Measurements from ENCODE around the gene FBL. TPM values are rescaled to one million over a fixed set of nuclear protein-coding genes. Genes with fewer than 3 reads are reported as not detected.

FBL gene
- total RNA-seq, 1 donor from 2014 or later: 63.1 TPM

DNA sequence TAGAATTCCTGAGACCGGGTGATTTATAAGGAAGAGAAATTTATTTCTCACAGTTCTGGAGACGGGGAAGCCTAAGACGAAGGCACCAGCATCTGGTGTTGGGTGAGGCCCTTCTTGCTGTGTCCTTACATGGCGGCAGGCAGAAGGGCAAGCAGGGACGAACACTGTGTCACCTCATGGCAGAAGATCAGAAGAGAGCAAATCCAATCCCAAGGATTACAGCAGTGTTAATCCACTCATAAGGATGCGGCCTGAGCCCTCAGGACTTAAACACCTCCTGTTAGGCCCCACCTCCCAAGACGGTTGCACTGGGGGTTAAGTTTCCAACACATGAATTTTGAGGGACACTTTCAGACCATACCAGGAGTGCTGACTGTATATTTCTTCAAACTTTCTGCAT, 6.7 kb upstream of the FBL start:
- Histone ChIP-seq H3K9me3 (replicated peaks) (no peaks in the 10 kb centered on the region), H3K4me1 (no peaks in the 10 kb centered on the region), H3K27ac (replicated peaks) (no peak overlapping the region), H3K36me3 (no peaks in the 10 kb centered on the region), H3K4me3 (no peak overlapping the region), H3K27me3 (ENCODE audit: low read depth) (no peaks in the 10 kb centered on the region)
- DNase-seq: no peak
- intact Hi-C loops (cut with micrococcal nuclease): no loop called here
- TF ChIP-seq, protein P1, sequence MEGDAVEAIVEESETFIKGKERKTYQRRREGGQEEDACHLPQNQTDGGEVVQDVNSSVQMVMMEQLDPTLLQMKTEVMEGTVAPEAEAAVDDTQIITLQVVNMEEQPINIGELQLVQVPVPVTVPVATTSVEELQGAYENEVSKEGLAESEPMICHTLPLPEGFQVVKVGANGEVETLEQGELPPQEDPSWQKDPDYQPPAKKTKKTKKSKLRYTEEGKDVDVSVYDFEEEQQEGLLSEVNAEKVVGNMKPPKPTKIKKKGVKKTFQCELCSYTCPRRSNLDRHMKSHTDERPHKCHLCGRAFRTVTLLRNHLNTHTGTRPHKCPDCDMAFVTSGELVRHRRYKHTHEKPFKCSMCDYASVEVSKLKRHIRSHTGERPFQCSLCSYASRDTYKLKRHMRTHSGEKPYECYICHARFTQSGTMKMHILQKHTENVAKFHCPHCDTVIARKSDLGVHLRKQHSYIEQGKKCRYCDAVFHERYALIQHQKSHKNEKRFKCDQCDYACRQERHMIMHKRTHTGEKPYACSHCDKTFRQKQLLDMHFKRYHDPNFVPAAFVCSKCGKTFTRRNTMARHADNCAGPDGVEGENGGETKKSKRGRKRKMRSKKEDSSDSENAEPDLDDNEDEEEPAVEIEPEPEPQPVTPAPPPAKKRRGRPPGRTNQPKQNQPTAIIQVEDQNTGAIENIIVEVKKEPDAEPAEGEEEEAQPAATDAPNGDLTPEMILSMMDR (IDR thresholded peaks at IDR 0.05; ENCODE audit: borderline replicate concordance): no peak

DNA sequence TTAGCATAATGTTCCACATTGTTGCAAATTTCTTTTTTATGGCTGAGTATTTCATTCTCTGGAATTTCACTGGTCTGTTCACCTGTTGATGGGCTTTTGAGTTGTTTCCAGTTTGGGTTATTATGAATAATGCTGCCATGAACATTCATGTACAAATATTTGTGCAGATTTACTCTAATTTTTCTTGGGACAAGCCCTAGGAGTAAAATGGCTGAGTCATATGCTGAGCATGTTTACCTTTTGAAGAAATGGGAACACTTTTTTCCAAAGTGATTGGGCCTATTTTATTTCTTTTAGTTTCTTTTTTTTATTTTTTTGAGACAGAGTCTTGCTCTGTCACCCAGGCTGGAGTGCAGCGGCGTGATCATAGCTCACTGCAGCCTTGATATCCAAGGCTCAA, 4.7 kb upstream of the FBL start:
- Histone ChIP-seq H3K27ac (replicated peaks) (no peak overlapping the region), H3K9me3 (replicated peaks) (no peaks in the 10 kb centered on the region), H3K27me3 (ENCODE audit: low read depth) (no peaks in the 10 kb centered on the region), H3K4me3 (no peak overlapping the region), H3K36me3 (no peaks in the 10 kb centered on the region), H3K4me1 (peaks cover 13% of the 10 kb centered on the region)
- intact Hi-C loops (cut with micrococcal nuclease): no loop called here
- DNase-seq: no peak
- TF ChIP-seq, protein P1 (IDR thresholded peaks at IDR 0.05; ENCODE audit: borderline replicate concordance): no peak

DNA sequence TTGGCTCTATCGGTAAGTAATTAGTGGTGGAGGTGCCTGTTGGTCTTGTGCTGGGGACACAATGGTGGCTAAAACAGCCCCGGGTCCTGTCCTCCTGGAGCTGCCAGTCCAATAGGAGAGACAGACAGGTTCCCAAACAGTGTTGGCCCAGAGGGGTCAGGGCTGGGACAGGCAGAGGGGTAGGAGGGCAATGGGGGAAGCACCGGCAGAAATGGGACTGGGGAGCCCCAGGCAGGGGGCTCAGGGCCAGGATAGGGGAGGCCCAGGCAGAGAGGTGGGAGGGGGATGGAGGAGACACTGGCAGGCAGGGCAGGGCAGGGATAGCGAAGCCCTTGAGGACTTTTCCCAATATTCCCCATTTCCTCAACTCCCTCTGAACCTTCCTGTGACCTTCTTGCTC, 2.2 kb upstream of the FBL start:
- H3K27ac ChIP-seq (replicated peaks): no peak overlapping the region
- no peaks in the 10 kb centered on the region for H3K36me3 ChIP-seq
- H3K27me3 ChIP-seq (ENCODE audit: low read depth): no peaks in the 10 kb centered on the region
- intact Hi-C loops (cut with micrococcal nuclease): no loop called here
- TF ChIP-seq, protein P1 (IDR thresholded peaks at IDR 0.05; ENCODE audit: borderline replicate concordance): no peak
- peaks cover 38% of the 10 kb centered on the region for H3K4me1 ChIP-seq
- no peaks in the 10 kb centered on the region for H3K9me3 ChIP-seq (replicated peaks)
- no peak overlapping the region for H3K4me3 ChIP-seq
- no peak for DNase-seq

DNA sequence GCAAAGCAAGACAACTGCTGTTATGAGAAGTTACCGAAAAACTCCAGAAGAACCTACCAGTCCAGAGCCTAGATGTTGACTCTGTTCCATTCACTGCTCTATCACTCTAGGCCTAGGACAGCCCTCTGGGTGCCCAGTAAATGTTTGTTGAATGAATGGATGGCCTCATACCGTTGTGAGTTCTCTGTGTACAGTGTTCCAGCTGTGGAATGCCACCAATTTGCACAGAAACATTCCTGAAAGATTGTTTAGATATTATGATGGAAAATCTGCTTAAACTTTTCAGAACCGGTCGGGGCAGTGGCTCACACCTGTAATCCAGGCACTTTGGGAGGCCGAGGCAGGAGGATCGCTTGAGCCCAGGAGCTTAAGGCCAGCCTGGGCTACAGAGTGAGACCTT, 1.3 kb upstream of the FBL start:
- DNase-seq: no peak
- Histone ChIP-seq H3K9me3 (replicated peaks) (no peaks in the 10 kb centered on the region), H3K4me3 (no peak overlapping the region), H3K36me3 (no peaks in the 10 kb centered on the region), H3K27ac (replicated peaks) (peak overlapping the region; percentile 89), H3K4me1 (peaks cover 47% of the 10 kb centered on the region), H3K27me3 (ENCODE audit: low read depth) (no peaks in the 10 kb centered on the region)
- intact Hi-C loops (cut with micrococcal nuclease): no loop called here
- TF ChIP-seq, protein P1 (IDR thresholded peaks at IDR 0.05; ENCODE audit: borderline replicate concordance): no peak

DNA sequence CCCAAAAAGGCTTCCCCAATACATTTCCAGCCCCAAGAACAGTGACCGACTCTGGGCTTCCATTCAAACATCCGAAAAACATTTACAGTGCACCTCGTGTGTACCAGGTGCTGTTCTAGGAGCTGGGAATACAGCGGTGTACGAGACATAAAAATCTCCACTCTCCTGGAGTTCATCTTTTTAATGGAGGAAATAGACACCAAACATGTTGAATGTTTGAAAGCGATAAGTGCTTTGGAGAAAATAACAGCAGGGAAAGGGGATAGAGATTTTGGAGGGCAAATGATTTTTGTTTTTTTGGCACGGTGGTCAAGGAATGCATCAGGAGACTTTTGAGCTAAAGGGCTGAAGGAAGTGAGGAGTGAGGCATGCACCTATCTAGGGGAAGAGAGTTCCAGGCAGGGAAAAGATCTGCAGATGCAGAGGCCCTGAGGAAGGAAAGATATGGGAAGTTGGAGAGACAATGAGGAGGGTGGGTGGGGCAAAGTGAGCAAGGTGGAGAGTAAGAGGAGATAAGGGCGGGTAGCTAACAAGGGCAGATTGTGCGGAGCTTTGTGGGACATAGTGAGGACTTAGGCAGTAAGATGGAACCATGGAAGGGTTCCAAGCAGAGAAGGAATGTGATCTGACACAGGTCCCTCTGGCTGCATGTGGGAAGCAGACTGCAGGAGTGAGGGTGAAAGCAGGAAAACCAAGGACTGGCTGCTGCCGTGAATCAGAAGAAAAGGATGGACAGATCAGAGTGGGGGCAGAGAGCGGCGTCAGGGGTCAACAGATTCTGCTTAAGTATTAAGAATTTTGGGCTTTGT, 703 bp upstream of the FBL start:
- Histone ChIP-seq H3K4me1 (peaks cover 53% of the 10 kb centered on the region), H3K9me3 (replicated peaks) (no peaks in the 10 kb centered on the region), H3K27ac (replicated peaks) (peak overlapping the region; percentile 89)

More for the DNA sequence above, 703 bp upstream of the FBL start:
- Histone ChIP-seq H3K36me3 (no peaks in the 10 kb centered on the region), H3K4me3 (peak overlapping the region; percentile 95), H3K27me3 (ENCODE audit: low read depth) (no peaks in the 10 kb centered on the region)
- DNase-seq: no peak
- intact Hi-C loops (cut with micrococcal nuclease): no loop called here
- TF ChIP-seq, protein P1 (IDR thresholded peaks at IDR 0.05; ENCODE audit: borderline replicate concordance): no peak

Data from left ventricle myocardium inferior (tissue), 1 donor.